ENCODE measurements around the gene RASSF1. TPM values are rescaled to one million over a fixed set of nuclear protein-coding genes. Genes with fewer than 3 reads are reported as not detected.
A peak's percentile ranks its signal among the peaks of the same experiment; 100 is the strongest.

RASSF1 gene
- total RNA-seq, 1 experiment from 2014 or later, result 17.4 TPM

DNA sequence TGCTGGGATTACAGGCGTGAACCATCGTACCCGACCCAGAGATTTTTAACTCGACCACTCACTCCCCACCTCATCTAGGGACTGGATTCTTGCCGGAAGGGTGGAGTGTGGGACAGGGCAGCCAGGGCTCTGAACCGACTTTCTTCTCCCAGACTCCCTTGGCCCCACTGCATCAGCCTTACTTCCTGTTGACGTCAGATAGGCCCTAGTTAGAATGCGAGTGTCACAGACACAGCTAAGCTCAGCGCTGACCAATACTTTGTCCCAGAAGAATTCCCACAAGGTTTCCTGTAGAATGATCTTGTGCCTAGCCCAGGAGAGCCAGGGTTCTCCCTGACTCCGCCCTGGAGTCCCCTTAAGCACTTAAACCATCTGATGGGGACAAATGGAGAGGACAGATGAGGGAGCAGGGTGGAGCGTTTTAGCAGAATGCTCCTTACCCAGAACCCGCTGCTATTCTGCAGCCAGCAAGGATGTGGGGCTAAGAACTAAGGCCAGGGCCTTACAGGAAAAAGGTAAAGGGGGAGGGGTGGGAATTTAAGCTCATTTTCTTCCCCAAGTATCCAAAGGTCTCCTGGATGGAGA is 6.8 kb downstream of the RASSF1 start:
- intact Hi-C loops (cut with micrococcal nuclease; ENCODE audit: unreplicated experiment), result no loop called here
- POLR2A ChIA-PET, result no interaction called here
- H3K9me3 ChIP-seq (ENCODE audit: control insufficient read depth, insufficient read depth, low read depth, low read length), result no peaks in the 10 kb centered on the region

DNA sequence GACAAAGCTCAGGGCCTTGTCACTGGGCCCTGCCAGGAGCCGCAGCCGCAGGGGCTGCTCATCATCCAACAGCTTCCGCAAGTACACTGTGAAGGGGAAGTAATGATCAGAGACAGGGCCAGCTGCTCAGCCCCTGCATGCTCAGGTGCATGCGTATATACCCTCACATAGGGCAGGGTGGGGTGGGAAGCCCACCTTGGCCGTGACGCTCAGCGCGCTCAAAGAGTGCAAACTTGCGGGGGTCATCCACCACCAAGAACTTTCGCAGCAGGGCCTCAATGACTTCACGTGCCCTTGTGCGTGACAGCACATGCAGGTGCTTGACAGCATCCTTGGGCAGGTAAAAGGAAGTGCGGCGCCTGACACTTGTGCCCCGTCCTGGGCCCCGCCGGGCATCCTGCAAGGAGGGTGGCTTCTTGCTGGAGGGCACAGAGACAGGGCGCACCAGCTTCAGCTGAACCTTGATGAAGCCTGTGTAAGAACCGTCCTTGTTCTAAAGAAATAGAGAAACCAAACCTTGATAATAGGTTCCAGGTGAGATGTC is 9.2 kb downstream of the RASSF1 start:
- no TSS peak for BruUV-seq (replicated peaks)
- intact Hi-C loops (cut with micrococcal nuclease; ENCODE audit: unreplicated experiment) (no loop called here), in situ Hi-C loops (cut with HindIII; ENCODE audit: low pct_unique_long_range_greater_than_20kb, low sequenced_read_pairs) (no loop called here)
- Histone ChIP-seq H3K4me3 (ENCODE audit: low read depth in 2 of 2, low read length in 2 of 2) (no peak overlapping the region), H3K9me3 (ENCODE audit: control insufficient read depth, insufficient read depth, low read depth, low read length) (no peaks in the 10 kb centered on the region), H3K36me3 (ENCODE audit: control insufficient read depth, insufficient read depth, low read length) (peaks cover 15% of the 10 kb centered on the region), H3K27me3 (ENCODE audit: control insufficient read depth, insufficient read depth, low read length) (no peaks in the 10 kb centered on the region), H3K27ac (ENCODE audit: low read length) (no peak overlapping the region), H3K4me1 (ENCODE audit: control insufficient read depth, insufficient read depth, low read length) (peaks cover 23% of the 10 kb centered on the region)
- DNase-seq (ENCODE audit: low read depth, low spot score) (no peak), ATAC-seq (no peak)
- no peak for TF ChIP-seq TCF7L2 (IDR thresholded peaks at IDR 0.05; ENCODE audit: low read depth, low read length)
- TF ChIP-seq, protein P1, sequence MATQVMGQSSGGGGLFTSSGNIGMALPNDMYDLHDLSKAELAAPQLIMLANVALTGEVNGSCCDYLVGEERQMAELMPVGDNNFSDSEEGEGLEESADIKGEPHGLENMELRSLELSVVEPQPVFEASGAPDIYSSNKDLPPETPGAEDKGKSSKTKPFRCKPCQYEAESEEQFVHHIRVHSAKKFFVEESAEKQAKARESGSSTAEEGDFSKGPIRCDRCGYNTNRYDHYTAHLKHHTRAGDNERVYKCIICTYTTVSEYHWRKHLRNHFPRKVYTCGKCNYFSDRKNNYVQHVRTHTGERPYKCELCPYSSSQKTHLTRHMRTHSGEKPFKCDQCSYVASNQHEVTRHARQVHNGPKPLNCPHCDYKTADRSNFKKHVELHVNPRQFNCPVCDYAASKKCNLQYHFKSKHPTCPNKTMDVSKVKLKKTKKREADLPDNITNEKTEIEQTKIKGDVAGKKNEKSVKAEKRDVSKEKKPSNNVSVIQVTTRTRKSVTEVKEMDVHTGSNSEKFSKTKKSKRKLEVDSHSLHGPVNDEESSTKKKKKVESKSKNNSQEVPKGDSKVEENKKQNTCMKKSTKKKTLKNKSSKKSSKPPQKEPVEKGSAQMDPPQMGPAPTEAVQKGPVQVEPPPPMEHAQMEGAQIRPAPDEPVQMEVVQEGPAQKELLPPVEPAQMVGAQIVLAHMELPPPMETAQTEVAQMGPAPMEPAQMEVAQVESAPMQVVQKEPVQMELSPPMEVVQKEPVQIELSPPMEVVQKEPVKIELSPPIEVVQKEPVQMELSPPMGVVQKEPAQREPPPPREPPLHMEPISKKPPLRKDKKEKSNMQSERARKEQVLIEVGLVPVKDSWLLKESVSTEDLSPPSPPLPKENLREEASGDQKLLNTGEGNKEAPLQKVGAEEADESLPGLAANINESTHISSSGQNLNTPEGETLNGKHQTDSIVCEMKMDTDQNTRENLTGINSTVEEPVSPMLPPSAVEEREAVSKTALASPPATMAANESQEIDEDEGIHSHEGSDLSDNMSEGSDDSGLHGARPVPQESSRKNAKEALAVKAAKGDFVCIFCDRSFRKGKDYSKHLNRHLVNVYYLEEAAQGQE (IDR thresholded peaks at IDR 0.05; ENCODE audit: insufficient read depth in 1 of 2, low read depth in 2 of 2, low read length in 1 of 2), result no peak
- TF ChIP-seq POLR2AphosphoS5 (IDR thresholded peaks at IDR 0.05; ENCODE audit: low read depth, low read length), result no peak
- TF ChIP-seq, protein P2, sequence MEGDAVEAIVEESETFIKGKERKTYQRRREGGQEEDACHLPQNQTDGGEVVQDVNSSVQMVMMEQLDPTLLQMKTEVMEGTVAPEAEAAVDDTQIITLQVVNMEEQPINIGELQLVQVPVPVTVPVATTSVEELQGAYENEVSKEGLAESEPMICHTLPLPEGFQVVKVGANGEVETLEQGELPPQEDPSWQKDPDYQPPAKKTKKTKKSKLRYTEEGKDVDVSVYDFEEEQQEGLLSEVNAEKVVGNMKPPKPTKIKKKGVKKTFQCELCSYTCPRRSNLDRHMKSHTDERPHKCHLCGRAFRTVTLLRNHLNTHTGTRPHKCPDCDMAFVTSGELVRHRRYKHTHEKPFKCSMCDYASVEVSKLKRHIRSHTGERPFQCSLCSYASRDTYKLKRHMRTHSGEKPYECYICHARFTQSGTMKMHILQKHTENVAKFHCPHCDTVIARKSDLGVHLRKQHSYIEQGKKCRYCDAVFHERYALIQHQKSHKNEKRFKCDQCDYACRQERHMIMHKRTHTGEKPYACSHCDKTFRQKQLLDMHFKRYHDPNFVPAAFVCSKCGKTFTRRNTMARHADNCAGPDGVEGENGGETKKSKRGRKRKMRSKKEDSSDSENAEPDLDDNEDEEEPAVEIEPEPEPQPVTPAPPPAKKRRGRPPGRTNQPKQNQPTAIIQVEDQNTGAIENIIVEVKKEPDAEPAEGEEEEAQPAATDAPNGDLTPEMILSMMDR (IDR thresholded peaks at IDR 0.05), result no peak
- TF ChIP-seq SIN3A (IDR thresholded peaks at IDR 0.05; ENCODE audit: borderline replicate concordance, insufficient read depth, low read depth, low read length), result no peak
- POLR2A ChIA-PET, result no interaction called here
- CTCF ChIA-PET, result no interaction called here

More for the DNA sequence above, 6.8 kb downstream of the RASSF1 start:
- Histone ChIP-seq H3K27ac (ENCODE audit: low read length) (peak overlapping the region; percentile 8; the same call in 1 of the 2 replicates), H3K27me3 (ENCODE audit: control insufficient read depth, insufficient read depth, low read length) (no peaks in the 10 kb centered on the region), H3K4me1 (ENCODE audit: control insufficient read depth, insufficient read depth, low read length) (peaks cover 13% of the 10 kb centered on the region; the same call in 1 of the 2 replicates), H3K4me3 (ENCODE audit: low read depth in 2 of 2, low read length in 2 of 2) (no peak overlapping the region; a peak in 1 of 4 replicates), H3K36me3 (ENCODE audit: control insufficient read depth, insufficient read depth, low read length) (peaks cover 15% of the 10 kb centered on the region)
- no TSS peak for BruUV-seq (replicated peaks)
- no peak for ATAC-seq
- DNase-seq (ENCODE audit: low read depth, low spot score), result no peak
- TF ChIP-seq POLR2AphosphoS5 (IDR thresholded peaks at IDR 0.05; ENCODE audit: low read depth, low read length), result no peak
- no peak for TF ChIP-seq SIN3A (IDR thresholded peaks at IDR 0.05; ENCODE audit: borderline replicate concordance, insufficient read depth, low read depth, low read length)
- TF ChIP-seq, protein P1 (IDR thresholded peaks at IDR 0.05; ENCODE audit: insufficient read depth in 1 of 2, low read depth in 2 of 2, low read length in 1 of 2), result no peak
- TF ChIP-seq, protein P2 (IDR thresholded peaks at IDR 0.05), result no peak
- no peak for TF ChIP-seq TCF7L2 (IDR thresholded peaks at IDR 0.05; ENCODE audit: low read depth, low read length)
- CTCF ChIA-PET, result no interaction called here
- in situ Hi-C loops (cut with HindIII; ENCODE audit: low pct_unique_long_range_greater_than_20kb, low sequenced_read_pairs), result no loop called here

All from Panc1 (cell line).